ENCODE measurements around the gene PLEKHA5.

- no peak for TF ChIP-seq CTCF (conservative IDR thresholded peaks at IDR 0.05; ENCODE audit: low read depth, low read length)
- no peak for TF ChIP-seq EZH2 (IDR thresholded peaks at IDR 0.05; ENCODE audit: borderline replicate concordance, low read depth, low read length, poor library complexity, severe bottlenecking)
Measured at GRCh38 chr12:19230896-19231295, 101.4 kb downstream of the PLEKHA5 start.

All from A673 (cell line).